ENCODE measurements around the gene TMEM240. TPM values are rescaled to one million over a fixed set of nuclear protein-coding genes. Genes with fewer than 3 reads are reported as not detected.
A peak's percentile ranks its signal among the peaks of the same experiment; 100 is the strongest.
"Not testable (repeated sequence)": the region's sequence is repeated elsewhere in the genome, so short reads cannot be mapped to it uniquely, and the experiment has no call there.

Gene TMEM240
- total and polyA plus RNA-seq, 10 of the 15 experiments (the other 5 are each of a cell fraction or from before 2014, with no cell fraction given) = 0.17 to 0.49 TPM; not detected in 8

DNA sequence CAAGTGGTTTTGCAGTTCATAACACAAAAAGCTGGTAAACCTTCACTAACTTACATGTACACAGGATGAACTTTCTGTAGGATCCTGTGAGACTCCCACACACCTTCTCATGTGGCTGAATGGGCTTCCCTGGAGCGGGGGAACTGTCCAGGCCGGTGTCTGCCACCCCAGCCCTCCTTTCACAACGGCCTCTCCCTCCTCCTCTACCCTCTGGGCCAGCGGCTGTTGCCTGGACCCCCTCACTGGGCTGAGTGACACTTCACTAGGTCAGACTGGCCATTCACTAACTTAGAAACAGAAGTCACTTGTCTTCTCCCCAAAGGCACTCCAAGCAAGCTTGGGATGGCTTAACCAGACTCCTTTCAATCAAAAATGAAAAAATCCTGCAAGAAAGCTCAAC lies 18.2 kb upstream of the TMEM240 start:
- FAIRE-seq = no peak
- intact Hi-C loops (cut with micrococcal nuclease; ENCODE audit: unreplicated experiment) = no loop called here
- no peak overlapping the region for H3K4me2 ChIP-seq (ENCODE audit: control insufficient read depth, insufficient read depth)

DNA sequence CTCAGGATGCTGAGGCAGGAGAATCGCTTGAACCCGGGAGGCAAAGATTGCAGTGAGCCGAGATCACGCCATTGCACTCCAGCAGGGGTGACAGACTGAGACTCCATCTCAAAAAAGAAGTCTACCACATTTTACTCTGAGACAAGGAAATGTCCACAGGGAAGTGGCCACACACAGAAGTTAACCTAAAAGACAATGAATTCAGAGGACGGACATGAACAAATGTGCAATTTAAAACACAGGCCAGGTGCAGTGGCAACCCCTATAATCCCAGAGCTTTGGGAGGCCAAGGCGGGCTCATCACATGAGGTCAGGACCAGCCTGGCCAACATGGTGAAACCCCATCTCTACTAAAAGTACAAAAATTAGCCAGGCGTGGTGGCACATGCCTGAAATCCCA lies 17.3 kb upstream of the TMEM240 start:
- POLR2A ChIA-PET = not testable (repeated sequence)

More for the DNA sequence above, 18.2 kb upstream of the TMEM240 start:
- H3K4me1 ChIP-seq (ENCODE audit: control insufficient read depth, insufficient read depth, low read length) = no peaks in the 10 kb centered on the region
- ChIA-PET RAD21 (ENCODE audit: unreplicated experiment) (no interaction called here), POLR2A (no interaction called here), CTCF (interaction anchor here (0.7 kb wide), 1 partner anchor 253 kb away, joined by 3 read pairs; no protein-coding TSS in a partner anchor), SMC1A (ENCODE audit: uncharacterized antibody, unreplicated experiment) (no interaction called here)
- no TSS peak for BruUV-seq (replicated peaks)
- H3K27me3 ChIP-seq (replicated peaks in 1 of 2; ENCODE audit: control insufficient read depth in 2 of 2, insufficient read depth in 2 of 2, low read length in 1 of 2) = no peaks in the 10 kb centered on the region
- H3K27ac ChIP-seq (ENCODE audit: control insufficient read depth, insufficient read depth) = no peak overlapping the region
- H3K9ac ChIP-seq (ENCODE audit: control insufficient read depth, insufficient read depth, low read length) = no peak overlapping the region
- ATAC-seq = no peak
- TF ChIP-seq POLR2A (IDR thresholded peaks at IDR 0.05; ENCODE audit: low read depth, low read length) (peak; percentile 61; the same call in 1 of the 2 replicates), RELA (IDR thresholded peaks at IDR 0.05; ENCODE audit: borderline replicate concordance, partially characterized antibody) (no peak), WRNIP1 (IDR thresholded peaks at IDR 0.05; ENCODE audit: borderline replicate concordance, low read depth, low read length) (no peak), CREM (IDR thresholded peaks at IDR 0.05; ENCODE audit: low read depth) (no peak), ZSCAN29 (IDR thresholded peaks at IDR 0.05) (no peak), CHD1 (IDR thresholded peaks at IDR 0.05; ENCODE audit: low read depth, low read length) (no peak)
- H3K79me2 ChIP-seq (ENCODE audit: control insufficient read depth, insufficient read depth, low read length) = no peaks in the 10 kb centered on the region
- WGBS (ENCODE audit: insufficient coverage, insufficient replicate concordance, low lambda C conversion rate, missing lambda C conversion rate) = 83% methylated on average over 4 of the region's 4 CpGs
- no peak overlapping the region for H3K4me3 ChIP-seq
- no peaks in the 10 kb centered on the region for H3K9me3 ChIP-seq (replicated peaks; ENCODE audit: control insufficient read depth, insufficient read depth, low read length)
- DNase-seq (ENCODE audit: low read depth, low spot score) = no peak
- peaks cover 16 to 19% of the 10 kb centered on the region in 2 experiments; a peak in 3 of 4 replicates for H3K36me3 ChIP-seq (ENCODE audit: control insufficient read depth in 2 of 2, insufficient read depth in 2 of 2, low read length in 1 of 2)
- in situ Hi-C loops (cut with MboI) = no loop called here
- H2AFZ ChIP-seq (ENCODE audit: control insufficient read depth, low read depth, low read length) = no peak overlapping the region
- H4K20me1 ChIP-seq (ENCODE audit: control insufficient read depth, insufficient read depth) = no peaks in the 10 kb centered on the region

DNA sequence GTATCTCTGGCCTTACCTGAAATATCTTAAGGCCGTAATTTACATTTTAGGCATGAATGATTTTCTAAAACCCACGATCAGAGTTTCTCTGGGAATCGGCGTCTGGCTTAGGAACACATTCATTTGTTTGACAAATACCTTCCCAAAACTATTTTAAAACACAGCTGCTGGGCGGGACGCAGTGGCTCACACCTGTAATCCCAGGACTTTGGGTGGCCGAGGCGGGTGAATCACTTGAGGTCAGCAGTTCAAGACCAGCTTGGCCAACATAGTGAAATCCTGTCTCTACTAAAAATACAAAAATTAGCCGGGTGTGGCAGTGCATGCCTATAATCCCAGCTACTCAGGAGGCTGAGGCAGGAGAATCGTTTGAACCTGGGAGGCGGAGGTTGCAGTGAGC lies 16.5 kb upstream of the TMEM240 start:
- DNase-seq (ENCODE audit: low read depth, low spot score); FAIRE-seq; POLR2A ChIA-PET: not testable (repeated sequence)

More for the DNA sequence above, 17.3 kb upstream of the TMEM240 start:
- H3K4me2 ChIP-seq (ENCODE audit: control insufficient read depth, insufficient read depth); H3K4me1 ChIP-seq (ENCODE audit: control insufficient read depth, insufficient read depth, low read length); H3K9me3 ChIP-seq (replicated peaks; ENCODE audit: control insufficient read depth, insufficient read depth, low read length); FAIRE-seq; RAD21 ChIA-PET (ENCODE audit: unreplicated experiment); H3K27me3 ChIP-seq (replicated peaks in 1 of 2; ENCODE audit: control insufficient read depth in 2 of 2, insufficient read depth in 2 of 2, low read length in 1 of 2); H3K27ac ChIP-seq (ENCODE audit: control insufficient read depth, insufficient read depth); H2AFZ ChIP-seq (ENCODE audit: control insufficient read depth, low read depth, low read length); DNase-seq (ENCODE audit: low read depth, low spot score); H3K79me2 ChIP-seq (ENCODE audit: control insufficient read depth, insufficient read depth, low read length); intact Hi-C loops (cut with micrococcal nuclease; ENCODE audit: unreplicated experiment); H3K9ac ChIP-seq (ENCODE audit: control insufficient read depth, insufficient read depth, low read length); ATAC-seq; H3K4me3 ChIP-seq; H4K20me1 ChIP-seq (ENCODE audit: control insufficient read depth, insufficient read depth); BruUV-seq (replicated peaks); in situ Hi-C loops (cut with MboI): not testable (repeated sequence)
- WGBS (ENCODE audit: insufficient coverage, insufficient replicate concordance, low lambda C conversion rate, missing lambda C conversion rate) = 92% methylated on average over 7 of the region's 7 CpGs
- ChIA-PET CTCF (interaction anchor here (0.7 kb wide), 1 partner anchor 252 kb away, joined by 3 read pairs; no protein-coding TSS in a partner anchor), SMC1A (ENCODE audit: uncharacterized antibody, unreplicated experiment) (interaction anchor here (1.4 kb wide), 1 partner anchor 8 kb away, joined by 4 read pairs; no protein-coding TSS in a partner anchor)
- H3K36me3 ChIP-seq (ENCODE audit: control insufficient read depth in 2 of 2, insufficient read depth in 2 of 2, low read length in 1 of 2) = peaks cover 13 to 14% of the 10 kb centered on the region in 2 experiments; a peak in 3 of 4 replicates

More for the DNA sequence above, 16.5 kb upstream of the TMEM240 start:
- RAD21 ChIA-PET (ENCODE audit: unreplicated experiment); ATAC-seq; H3K4me3 ChIP-seq; H3K9me3 ChIP-seq (replicated peaks; ENCODE audit: control insufficient read depth, insufficient read depth, low read length); H3K36me3 ChIP-seq (ENCODE audit: control insufficient read depth in 2 of 2, insufficient read depth in 2 of 2, low read length in 1 of 2); intact Hi-C loops (cut with micrococcal nuclease; ENCODE audit: unreplicated experiment); H3K9ac ChIP-seq (ENCODE audit: control insufficient read depth, insufficient read depth, low read length); BruUV-seq (replicated peaks); H3K4me2 ChIP-seq (ENCODE audit: control insufficient read depth, insufficient read depth); H4K20me1 ChIP-seq (ENCODE audit: control insufficient read depth, insufficient read depth); H3K27me3 ChIP-seq (replicated peaks in 1 of 2; ENCODE audit: control insufficient read depth in 2 of 2, insufficient read depth in 2 of 2, low read length in 1 of 2); H3K4me1 ChIP-seq (ENCODE audit: control insufficient read depth, insufficient read depth, low read length); H3K79me2 ChIP-seq (ENCODE audit: control insufficient read depth, insufficient read depth, low read length); in situ Hi-C loops (cut with MboI); H3K27ac ChIP-seq (ENCODE audit: control insufficient read depth, insufficient read depth); CTCF ChIA-PET; H2AFZ ChIP-seq (ENCODE audit: control insufficient read depth, low read depth, low read length): not testable (repeated sequence)
- SMC1A ChIA-PET (ENCODE audit: uncharacterized antibody, unreplicated experiment) = interaction anchor here (1.4 kb wide), 1 partner anchor 9 kb away, joined by 4 read pairs; no protein-coding TSS in a partner anchor
- WGBS (ENCODE audit: insufficient coverage, insufficient replicate concordance, low lambda C conversion rate, missing lambda C conversion rate) = 79% methylated on average over 11 of the region's 11 CpGs

Measured in GM12878 (cell line).